Measurements from ENCODE around the gene THSD4. TPM values are rescaled to one million over a fixed set of nuclear protein-coding genes. Genes with fewer than 3 reads are reported as not detected.

The THSD4 gene
- total and polyA plus RNA-seq, 2 of the 4 experiments (the other 2 are of a cell fraction), result 25.5 to 31.1 TPM

- Histone ChIP-seq H3K14ac (replicated peaks; ENCODE audit: low read depth, low read length) (peak overlapping the region; percentile 51; the same call in 1 of the 2 replicates), H2AK9ac (replicated peaks; ENCODE audit: low read depth, low read length, poor library complexity) (peak overlapping the region; percentile 5), H3K36me3 (ENCODE audit: control insufficient read depth, insufficient read depth, low read length) (peaks cover 31% of the 10 kb centered on the region), H4K20me1 (ENCODE audit: insufficient read depth, low read length) (peaks cover 11% of the 10 kb centered on the region; the same call in 1 of the 2 replicates), H4K8ac (ENCODE audit: low read depth in 2 of 2, low read length in 2 of 2) (peak overlapping the region in 1 of 2 experiments; percentile 30; a peak in 1 of 4 replicates), H3K27ac (ENCODE audit: insufficient read depth, low read length) (peak overlapping the region; percentile 6; the same call in 1 of the 2 replicates), H3K9me1 (ENCODE audit: insufficient read depth, low read length) (peaks cover 13% of the 10 kb centered on the region), H3K4me2 (ENCODE audit: low read depth, low read length) (no peak overlapping the region), H4K91ac (ENCODE audit: insufficient read depth, low read depth, low read length) (peak overlapping the region; percentile 85), H4K5ac (ENCODE audit: low read depth, low read length) (no peak overlapping the region), H3K79me1 (ENCODE audit: low read depth in 1 of 2, low read length in 2 of 2) (peaks cover 0 to 8% of the 10 kb centered on the region in 2 experiments; a peak in 2 of 4 replicates), H3K4ac (ENCODE audit: low read depth, low read length) (peak overlapping the region; percentile 75), H3K18ac (ENCODE audit: low read depth, low read length) (no peak overlapping the region), H2BK15ac (ENCODE audit: low read depth, low read length) (peak overlapping the region; percentile 72; the same call in 1 of the 3 replicates), H2BK120ac (ENCODE audit: low read depth, low read length) (peak overlapping the region; percentile 84), H3K9me3 (ENCODE audit: control insufficient read depth, insufficient read depth, low read length) (no peaks in the 10 kb centered on the region), H3K4me3 (ENCODE audit: insufficient read depth, low read depth, low read length) (no peak overlapping the region), H3K9ac (ENCODE audit: low read depth, low read length) (no peak overlapping the region), H2BK5ac (ENCODE audit: low read depth, low read length, poor library complexity, severe bottlenecking) (peak overlapping the region; percentile 31), H2AK5ac (ENCODE audit: low read depth, low read length) (peak overlapping the region; percentile 94), H3K56ac (ENCODE audit: extremely low read depth, insufficient read depth, low read length) (no peak overlapping the region), H2AFZ (replicated peaks; ENCODE audit: low read length, poor library complexity) (peak overlapping the region; percentile 43), H3K23ac (ENCODE audit: low read depth, low read length) (no peak overlapping the region), H2BK20ac (ENCODE audit: low read depth, low read length) (peak overlapping the region; percentile 86), H3K27me3 (ENCODE audit: control insufficient read depth, insufficient read depth, low read length) (no peaks in the 10 kb centered on the region), H3K4me1 (ENCODE audit: control insufficient read depth, insufficient read depth, low read length) (peaks cover 13% of the 10 kb centered on the region)
- no peak for TF ChIP-seq USF2 (IDR thresholded peaks at IDR 0.05; ENCODE audit: low read depth, low read length)
- TF ChIP-seq MXI1 (IDR thresholded peaks at IDR 0.05; ENCODE audit: borderline replicate concordance, low read depth, low read length), result no peak
- TF ChIP-seq ELK1 (IDR thresholded peaks at IDR 0.05; ENCODE audit: borderline replicate concordance, low read depth, low read length), result no peak
- no peak for TF ChIP-seq RCOR1 (IDR thresholded peaks at IDR 0.05; ENCODE audit: insufficient replicate concordance, low read length)
- no peak for TF ChIP-seq RAD21 (IDR thresholded peaks at IDR 0.05; ENCODE audit: low read length)
- TF ChIP-seq CTCF (conservative IDR thresholded peaks at IDR 0.05; ENCODE audit: low read depth, low read length), result no peak
- TF ChIP-seq POLR2A (IDR thresholded peaks at IDR 0.05; ENCODE audit: low read depth, low read length), result no peak
- TF ChIP-seq FOS (IDR thresholded peaks at IDR 0.05; ENCODE audit: low read depth, low read length), result no peak
- WGBS, 2 experiments (ENCODE audit: extremely low coverage in 2 of 2, insufficient read length in 1 of 2), result 78% methylated on average over 3 of the region's 16 CpGs; no CpG with 5 or more reads in 1 of the 2 experiments
- no TSS peak for BruUV-seq (replicated peaks)
- DNase-seq, result peak; percentile 42
- CTCF ChIA-PET, result interaction anchor here (0.5 to 0.6 kb wide), 2 partner anchors 19 to 201 kb away, joined by 3 to 5 read pairs; no protein-coding TSS in a partner anchor
- ATAC-seq (ENCODE audit: low read depth), result no peak
- dilution Hi-C loops (cut with HindIII; ENCODE audit: low sequenced_read_pairs, unreplicated experiment) (no loop called here), intact Hi-C loops (cut with micrococcal nuclease) (no loop called here), in situ Hi-C loops (cut with MboI; ENCODE audit: low sequenced_read_pairs) (loop anchor here (5.0 kb wide), 1 partner anchor 409 kb away; no protein-coding TSS in a partner anchor)
- POLR2A ChIA-PET (ENCODE audit: unreplicated experiment), result no interaction called here
These were observed 633.0 kb downstream of the THSD4 start for GRCh38 chr15:71748293-71748718.

All from IMR-90 (cell line).